GM21367 (cell line): ENCODE data around the gene DNAJC27.

Experiments
- ATAC-seq: cut with Tn5 transposase; IDR thresholded peaks from one replicate; pipeline ENCODE4 v1.9.1; 2021; ENCODE audit not compliant: unreplicated experiment

DNAJC27 gene

DNA sequence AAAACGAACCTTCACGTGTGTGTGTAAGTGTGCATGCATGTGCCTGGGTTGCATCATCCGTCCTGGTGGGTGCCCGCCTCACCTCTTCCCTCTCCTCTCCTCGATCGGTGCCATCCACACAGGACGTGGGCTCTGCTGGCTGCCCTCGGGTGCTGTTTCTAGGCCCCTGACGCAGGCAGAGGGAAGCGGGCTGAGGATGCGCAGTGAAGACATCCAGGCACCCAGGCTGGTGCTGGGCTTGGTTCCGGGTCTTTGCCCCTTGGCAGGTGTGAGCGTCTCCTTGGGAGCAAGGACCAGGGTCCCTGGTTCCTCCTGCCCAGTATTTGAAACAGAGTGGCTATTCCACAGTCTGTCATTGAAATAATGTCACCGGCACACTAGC, 45.5 kb downstream of the DNAJC27 start:
- ATAC-seq: no peak

DNA sequence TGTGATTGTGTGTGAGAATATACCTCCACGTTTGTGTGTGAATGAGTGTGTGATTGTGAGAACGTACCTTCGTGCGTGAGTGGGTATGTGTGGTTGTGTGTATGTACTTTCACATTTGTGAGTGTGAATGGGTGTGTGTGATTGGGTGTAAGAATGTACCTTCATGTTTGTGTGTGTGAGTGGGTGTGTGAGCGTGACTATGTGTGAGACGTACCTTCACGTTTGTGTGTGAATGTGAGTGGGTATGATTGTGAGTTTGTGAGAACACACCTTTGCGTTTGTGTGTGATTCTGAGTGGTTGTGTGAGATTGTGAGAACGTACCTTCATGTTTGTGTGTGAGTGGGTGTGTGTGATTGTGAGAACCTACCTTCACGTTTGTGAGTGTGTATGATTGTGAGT, 45.9 kb downstream of the DNAJC27 start:
- ATAC-seq: no peak

DNA sequence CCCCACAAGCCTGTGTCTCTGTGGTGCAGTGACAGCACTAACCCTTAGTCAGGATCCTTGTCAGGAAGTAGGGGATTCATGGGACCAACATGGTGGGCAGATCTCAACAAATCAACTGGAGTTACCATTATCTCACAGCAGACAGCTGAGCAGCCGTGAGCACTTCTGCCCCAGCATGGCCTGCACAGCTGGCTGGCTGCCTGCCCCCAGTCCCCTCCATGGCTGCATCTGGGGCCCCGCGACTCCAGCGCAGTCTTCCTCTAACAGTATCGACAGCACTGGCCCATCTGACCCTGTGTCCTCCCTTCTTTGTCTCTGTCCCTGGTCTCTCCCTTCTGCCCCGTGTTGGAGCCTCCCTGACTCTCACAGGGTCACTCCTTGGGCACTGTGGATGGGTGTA, 47.0 kb downstream of the DNAJC27 start:
- ATAC-seq: no peak

DNA sequence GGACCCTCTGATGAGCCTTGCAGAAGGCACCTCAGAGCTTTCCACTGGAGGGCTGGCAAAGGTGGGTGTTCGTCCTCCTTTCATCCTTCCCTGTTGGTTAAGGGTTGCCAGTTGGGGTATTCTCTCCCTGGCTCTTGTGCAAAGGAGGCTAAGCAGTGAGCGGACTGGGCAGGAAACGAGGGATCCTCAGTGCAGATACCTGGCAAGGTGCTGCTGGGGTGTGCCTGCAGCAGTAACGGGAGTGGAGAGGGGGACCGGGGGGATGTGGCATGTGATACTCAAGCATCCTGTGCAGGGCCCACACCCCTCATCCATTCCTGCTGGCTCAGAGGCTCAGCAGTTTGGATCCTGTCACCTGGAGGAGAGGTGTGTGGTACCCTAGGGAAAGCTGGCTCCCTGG, 47.5 kb downstream of the DNAJC27 start:
- no peak for ATAC-seq

DNA sequence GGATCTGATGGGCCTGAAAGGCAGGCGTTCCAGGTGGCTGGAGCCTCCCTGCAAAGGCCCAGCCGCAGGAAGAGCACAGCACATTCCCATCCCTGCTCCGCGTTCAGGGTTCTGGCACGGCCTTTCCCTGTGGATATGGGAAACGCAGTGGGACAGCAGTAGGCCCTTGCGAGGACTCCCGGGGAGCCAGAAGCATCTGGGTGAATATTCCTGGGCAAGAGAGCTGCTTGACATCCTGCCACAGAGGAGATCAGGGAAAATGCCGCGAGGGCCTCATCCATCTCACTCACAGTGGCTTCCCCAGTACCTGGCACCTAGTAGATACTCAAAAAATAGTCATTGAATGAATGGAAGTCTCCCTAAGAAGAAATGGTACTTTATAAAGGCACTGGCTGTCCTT, 48.6 kb downstream of the DNAJC27 start:
- ATAC-seq: no peak

DNA sequence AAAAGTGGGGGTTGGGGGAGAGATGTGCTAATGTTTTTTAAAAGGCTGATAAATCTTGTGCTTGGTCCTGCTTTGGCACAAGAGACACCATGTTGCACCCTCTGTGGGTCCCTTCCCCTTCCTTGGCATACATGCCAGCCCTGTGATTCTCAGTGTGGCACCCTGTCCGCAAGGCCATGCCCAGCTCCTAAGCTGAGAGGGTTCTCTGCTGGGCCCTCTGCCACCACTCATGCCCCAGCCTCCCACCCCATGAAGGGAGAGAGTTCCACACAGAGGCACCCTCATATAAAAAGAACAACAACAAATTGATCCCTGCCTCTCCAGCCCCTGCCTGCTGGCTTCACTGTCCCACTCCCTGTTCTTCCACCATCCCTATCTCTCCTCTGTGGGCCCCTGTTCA, 49.2 kb downstream of the DNAJC27 start:
- no peak for ATAC-seq

DNA sequence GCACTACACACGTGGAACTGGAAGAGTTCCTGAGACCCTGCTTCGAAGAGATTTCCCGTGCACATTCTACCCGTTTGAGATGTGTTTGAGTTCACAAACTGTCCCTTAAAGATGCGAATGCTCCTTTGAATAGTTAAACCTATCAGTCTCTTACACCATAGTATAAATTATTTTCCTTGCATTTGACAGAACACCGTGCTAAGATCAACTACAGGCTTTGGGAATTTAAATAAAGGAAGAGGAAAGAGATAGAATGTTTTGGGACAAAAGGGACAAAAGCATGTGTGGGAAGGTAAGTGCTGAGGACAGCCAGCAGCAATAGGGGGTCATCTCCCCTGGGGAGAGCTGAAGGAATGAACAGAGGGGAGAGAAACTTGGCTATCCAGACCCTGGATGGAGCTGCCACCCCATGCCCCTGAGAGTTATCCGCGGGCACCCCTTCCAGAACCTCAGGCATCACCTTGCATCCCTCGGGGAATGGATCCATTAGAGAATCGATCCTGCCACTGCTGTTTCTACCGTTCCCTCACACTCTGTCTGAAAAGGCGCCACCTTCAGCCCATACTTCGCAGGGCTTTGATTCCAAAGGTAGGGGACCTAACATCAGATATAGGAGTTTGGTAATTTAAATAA, 50.8 kb downstream of the DNAJC27 start:
- ATAC-seq: no peak

DNA sequence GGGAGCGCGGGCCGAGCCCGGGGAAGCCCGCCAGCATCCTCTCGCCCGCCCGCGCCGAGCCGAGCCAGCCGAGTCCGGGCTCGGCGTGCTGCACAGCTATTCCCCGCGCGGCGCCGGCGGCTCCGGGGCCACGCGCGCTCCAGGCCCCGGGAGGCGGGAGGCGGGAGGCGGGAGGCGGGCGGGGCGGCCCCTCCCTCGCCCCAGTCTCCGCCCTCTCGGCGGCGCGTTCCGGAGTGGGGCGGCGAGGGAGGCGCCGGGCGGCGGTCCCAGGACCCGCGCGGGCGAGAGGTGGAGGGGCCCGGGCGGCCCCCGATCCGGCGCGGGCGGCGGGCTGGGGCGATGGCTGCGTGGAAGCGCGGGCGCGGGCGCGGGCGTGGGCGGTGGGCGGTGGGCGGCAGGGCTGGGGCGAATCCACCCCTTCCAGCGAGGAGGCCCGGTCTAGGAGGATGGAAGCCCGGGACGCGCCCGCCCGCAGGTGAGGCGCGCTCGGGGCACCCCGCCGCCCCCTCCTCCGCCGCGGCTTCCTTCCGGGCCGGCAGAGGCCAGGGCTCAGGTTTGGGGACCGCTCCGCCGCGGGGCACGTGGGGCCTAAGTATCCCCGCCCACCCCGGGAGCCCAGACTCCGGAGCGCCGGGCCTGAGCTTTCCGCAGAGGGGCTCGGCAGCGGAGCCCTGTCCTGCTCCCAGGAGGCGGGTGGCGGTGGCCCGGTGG, 51.5 kb downstream of the DNAJC27 start, which contains the start of gene ADCY3:
ADCY3 (minus strand) TSS at position 140 of the 711 bp plus-strand sequence. CDS start 1,250 bp downstream, outside the sequence.
- peak; percentile 49 for ATAC-seq

DNA sequence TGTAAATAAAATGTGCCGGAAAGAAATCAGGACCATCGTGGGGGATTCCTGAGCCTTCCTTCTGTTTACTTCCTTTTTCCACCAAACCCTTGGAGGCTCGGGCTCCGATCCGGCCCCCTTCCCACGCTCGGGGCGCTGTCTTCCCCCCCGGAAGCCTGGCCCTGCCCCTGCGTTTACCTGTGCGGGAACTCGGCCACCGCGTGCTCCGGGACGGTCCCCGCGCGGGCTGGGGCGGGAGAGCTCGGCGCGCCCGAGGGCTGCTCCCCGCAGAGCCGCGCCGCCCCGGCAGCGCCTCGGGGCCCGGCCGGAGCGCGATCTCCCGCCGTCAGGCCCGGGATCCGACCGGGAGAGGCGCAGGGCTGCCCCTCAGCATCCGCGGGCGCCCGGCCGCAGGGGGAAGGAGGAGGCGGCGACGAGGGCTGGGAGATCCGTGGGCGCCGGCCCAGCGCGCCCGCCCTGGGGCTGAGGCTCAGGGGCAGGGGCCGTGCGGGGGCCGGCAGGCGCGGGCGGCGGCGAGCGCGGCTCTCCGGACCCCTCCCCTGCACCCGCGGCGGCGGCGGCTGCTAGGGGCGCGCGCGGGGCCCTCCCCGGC, 52.2 kb downstream of the DNAJC27 start:
- ATAC-seq: no peak

DNA sequence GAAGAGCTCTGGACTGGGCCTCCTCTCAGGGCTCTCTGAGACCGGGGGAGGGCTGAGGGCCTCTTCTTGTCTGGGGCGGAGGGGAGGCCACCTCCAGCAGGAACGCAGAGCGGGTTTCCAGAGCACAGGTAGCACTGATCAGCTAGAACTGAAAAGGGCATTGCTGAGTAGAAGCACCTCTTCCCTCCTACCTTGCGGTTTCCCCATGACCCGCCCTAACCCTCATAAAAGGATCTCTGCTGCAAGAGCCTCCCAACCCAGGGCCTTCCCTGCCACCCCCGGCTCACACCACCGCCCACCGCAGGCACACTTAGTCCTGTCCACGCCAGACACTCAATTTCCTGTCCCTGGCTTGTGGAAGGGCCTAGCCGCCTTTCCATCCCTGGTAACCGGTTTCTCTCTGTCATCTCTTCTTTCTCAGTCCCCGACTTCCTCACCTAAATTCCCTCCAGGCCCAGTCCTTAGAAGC, 52.7 kb downstream of the DNAJC27 start:
- no peak for ATAC-seq

DNA sequence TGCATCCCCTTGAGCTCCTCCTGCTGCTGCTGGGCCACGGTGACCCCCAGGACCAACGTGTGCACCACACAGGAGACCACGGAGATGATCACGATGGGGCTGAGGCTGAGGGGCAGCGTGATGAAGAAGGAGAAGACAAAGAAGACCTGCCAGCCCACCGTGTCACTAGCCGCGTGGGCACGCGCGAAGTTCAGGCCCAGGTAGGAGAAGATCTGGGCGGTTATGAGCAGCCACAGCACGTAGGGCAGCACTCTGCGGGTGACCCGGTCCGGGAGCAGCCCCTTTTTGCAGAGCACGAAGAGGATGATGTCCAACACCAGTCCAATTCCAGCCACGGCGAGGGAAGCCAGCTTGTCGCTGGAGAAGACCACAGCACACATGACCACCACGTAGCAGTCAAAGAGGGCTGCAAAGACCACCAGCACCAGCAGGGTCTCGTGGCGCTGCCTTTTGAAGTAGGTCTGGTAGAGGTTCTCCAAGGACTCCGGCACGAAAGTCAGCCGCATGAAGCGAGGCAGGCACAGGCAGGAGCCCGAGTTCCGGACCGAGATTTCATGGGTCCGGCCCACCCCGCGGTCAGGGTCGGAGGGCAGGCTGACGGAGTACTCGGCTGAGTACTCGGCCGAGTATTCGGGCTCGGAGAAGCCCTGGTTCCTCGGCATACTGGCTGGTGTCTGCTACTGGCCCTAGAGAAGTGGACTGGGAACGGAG, 53.3 kb downstream of the DNAJC27 start:
- no peak for ATAC-seq

DNA sequence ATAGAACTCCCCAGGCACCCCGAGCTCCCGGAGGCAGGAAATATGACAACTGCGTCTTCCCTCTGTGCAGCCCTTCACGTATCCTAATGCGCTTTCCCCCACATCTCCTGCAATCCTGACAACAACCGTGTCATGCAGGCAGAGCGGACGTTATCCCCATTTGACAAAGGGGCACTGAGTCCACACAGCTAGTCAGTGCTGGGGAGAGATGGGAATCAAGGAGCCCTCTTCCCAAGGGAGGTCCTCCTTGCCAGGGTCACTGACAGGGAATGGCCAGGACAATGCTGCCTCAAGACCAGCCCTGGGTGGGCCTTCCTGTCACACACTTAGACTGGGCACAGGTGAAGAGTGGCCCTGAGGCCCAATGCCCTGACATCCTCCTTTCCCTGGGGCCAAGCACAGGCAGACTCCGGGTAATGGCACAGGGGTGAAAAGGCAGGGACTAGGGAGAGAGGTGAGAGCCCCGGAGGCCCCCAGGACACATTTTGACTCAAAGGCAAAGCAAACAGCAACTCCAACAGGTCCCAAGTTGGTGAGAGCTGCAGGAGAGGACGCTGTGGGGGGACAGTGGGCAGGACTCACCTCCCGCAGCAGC, 53.9 kb downstream of the DNAJC27 start:
- no peak for ATAC-seq

DNA sequence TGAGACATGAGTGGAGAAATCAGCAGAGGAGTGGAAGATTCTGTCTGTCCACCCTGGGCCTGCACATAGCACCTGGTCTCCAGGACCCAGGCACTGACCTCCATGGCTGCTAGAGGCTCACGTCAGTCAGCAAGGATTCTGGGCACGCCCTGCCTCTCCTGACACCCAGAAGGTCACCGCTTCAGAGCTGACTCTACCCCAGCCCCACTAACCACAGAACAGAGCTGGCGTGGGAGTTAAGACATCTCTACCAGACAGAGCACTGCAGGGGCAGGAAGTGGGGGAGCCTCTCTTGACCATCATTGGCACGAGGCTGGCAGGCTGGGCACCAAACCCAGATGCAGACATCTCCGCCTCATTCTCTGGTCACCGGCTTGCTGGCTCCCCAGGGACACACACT, 54.7 kb downstream of the DNAJC27 start:
- no peak for ATAC-seq

DNA sequence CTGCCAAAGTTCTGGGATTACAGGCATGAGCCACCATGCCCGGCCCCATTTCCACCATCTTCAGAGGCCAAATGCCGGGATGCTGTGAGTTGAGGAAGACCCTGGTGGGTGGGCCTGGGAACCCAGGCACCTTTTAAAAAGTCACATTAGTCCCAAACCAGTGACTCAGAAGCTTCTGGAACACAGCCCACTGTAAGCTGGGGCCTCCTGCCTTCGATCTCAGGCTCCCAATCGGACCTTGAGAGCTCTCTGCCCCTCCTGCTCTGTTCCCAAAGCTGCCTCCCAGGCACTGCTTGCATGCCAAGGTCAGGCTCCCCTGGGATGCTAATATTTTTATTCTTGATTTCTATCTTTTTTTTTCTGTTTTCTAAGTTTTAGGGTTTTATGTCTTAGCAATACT, 56.0 kb downstream of the DNAJC27 start:
- ATAC-seq: no peak

DNA sequence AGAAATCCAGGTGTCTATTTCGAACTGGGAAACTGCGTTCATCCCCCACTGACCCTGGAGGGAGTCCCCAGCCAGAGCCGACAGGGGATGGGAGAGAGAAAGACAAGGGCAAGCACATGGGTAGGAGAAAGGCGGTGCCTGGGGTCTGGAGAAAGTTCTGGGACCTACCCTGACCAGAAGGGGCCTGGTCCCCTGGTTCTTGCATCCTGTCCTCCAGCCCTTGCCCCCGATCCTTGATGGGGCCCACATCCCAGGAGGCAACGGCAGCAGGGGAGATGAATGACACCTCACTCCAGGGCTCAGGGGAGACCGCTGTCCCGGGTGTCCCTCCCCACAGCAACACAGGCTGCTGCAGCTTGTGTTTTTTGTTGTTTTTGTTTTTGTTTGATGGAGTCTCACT, 56.6 kb downstream of the DNAJC27 start:
- ATAC-seq: no peak

DNA sequence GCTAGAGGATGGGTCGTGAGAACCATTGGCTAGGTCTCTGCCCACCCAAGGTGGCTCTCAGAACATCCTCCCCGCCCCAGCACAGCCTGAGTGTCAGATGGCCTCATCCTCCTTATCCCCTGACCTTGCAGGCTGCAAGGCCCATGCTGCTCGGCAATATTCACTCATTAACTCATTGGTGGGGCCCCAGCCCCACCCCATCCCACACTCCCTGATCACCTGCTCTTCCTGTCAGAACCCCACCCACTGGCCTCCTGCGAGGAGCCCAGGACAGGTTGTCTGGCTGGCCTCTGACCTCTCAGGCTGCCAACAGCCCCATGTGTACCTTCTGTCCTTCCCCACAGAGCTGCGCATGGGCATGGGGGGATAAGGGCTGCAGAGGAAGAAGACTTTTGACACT, 57.0 kb downstream of the DNAJC27 start:
- no peak for ATAC-seq

DNA sequence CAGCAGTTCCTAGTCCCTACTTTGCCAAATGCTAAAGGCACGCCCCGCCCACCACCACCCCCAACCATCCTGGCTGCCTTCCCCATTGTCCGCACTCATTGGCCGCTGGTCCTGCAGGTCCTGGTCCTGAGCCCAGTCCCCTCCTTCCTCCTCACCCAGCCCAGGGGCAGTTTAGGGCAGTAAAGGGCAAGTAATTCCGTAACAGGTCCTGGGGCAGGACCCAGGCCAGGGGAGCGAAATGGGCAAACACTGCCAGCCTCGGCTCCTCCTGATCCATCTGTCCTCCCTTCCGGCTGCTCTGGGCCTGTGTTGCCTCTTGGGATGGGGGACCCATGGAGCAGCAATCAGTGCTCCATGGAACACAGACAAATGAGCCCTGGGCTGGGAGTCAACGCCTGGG, 57.8 kb downstream of the DNAJC27 start:
- no peak for ATAC-seq

DNA sequence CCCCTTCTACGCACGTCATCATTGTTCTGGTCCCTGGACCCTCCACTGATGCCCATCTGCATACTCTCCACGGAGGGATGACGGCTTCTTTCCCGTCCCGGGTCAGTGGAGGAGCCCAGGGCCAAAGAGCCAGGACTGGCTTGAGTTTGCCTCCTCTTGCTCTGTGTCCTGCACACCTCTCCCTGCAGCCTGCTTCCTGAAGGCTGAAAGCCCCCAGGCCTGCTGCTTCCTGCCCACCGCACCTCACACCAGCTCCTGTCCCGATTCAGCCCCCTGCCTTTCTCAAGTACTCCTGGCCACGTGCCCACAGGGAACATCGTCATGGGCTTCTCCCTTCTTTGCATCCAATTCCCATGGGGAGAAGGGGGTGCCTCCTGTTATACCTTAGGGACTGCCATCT, 58.8 kb downstream of the DNAJC27 start:
- ATAC-seq: no peak

DNA sequence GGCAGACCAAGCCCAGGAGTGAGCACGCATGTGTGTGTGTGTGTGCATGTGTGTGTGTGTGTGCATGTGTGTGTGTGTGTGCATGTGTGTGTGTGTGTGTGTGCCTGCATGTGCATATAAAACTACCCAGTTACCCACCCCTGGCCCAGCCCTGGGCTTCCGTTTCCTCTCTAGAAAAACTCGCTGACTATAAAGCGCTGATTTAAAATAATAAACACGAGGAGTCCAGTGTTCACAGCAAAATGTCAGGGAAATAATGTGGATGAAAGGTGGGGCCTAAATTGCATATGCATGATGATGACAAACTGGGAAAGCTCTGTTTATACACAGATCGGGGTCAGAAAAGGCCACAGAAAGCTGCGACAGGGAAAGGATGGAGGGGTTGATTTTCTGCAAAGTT, 59.2 kb downstream of the DNAJC27 start:
- no peak for ATAC-seq

DNA sequence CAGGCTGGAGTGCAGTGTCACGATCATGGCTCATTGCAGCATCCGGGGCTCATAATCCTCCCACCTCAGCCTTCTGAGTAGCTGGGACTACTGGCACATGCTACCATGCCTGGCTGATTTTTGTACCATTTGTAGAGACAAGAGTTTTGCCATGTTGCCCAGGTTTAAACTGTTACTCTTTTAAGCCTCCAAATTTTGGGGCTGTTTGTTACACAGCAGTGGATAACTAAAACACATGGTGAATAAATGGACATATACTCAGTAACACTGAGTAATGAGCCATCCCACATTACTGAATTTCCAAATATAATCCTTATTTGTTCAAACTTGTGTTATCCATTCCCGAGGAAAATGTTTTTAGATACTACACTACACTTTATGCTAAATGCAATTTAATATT, 61.5 kb downstream of the DNAJC27 start:
- no peak for ATAC-seq

DNA sequence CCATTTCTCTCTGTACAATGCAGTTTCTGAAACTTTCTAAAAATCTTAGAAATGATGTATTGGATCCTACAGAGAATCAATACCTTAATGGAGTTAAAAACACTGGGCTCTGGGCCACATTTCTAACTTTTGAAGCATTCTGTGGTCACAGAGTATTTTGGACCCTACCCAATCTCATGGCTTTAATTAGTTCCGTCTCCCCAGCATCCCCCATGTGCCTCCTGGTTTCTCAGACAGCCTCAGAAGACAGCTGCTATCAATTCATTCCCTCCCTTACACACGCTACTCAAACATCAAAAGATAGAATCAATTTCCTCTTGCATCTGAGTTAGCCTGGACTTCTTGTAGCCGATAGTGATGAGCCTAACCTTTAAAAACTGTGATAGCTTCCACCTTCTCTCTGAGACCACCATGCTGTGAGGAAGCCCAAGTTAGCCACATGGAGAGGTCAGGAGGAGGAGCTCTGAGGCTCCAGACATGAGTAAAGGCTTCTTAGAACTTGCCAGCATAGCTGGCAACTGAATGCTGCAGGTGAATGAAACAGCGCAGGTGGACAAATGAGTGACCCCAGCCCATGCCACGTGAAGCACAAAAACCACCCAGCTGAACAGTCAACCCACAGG, 62.1 kb downstream of the DNAJC27 start:
- ATAC-seq: no peak
